Breast epithelium (tissue), 3 donors: ENCODE data around the gene IRAK1.

Experiments
- POLR2A ChIP-seq: fragments of 450-650 bp; IDR thresholded peaks from one replicate; pipeline ENCODE4 v1.6.1; 2016; ENCODE audit warnings: antibody characterized with exemption, mild to moderate bottlenecking, moderate library complexity
- POLR2AphosphoS5 ChIP-seq, 3 donors: sonication (generic); formaldehyde crosslinking; IDR thresholded peaks; one replicate each; pipeline ENCODE4 v1.6.1; 2017; ENCODE audit warnings: antibody characterized with exemption in 3 of 3
- TF ChIP-seq, protein P1 (sequence below), 3 donors: fragments of 450-650 bp; IDR thresholded peaks; one replicate each; pipeline ENCODE4 v1.5.1; 2016 to 2017; ENCODE audit warnings: antibody characterized with exemption in 3 of 3, mild to moderate bottlenecking in 3 of 3, moderate library complexity in 3 of 3

DNA sequence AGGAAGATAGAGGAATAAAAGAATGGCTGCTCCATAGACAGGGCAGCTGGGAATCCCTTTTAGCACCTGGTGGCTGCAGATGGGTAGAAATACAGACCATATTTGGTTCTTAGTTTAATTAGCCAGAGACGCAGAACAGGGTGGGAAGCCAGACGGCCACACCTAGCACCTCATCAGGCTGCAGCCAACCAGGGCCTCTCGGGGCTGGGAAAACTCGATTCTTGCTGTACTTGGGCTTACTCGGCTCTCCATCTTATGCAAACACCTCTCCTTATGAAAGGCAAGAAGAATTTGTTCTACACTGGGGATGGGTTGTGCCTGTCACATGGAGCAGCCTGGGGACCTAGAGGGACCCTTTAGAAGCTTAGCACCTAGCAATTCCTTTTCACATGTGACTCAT is 19.7 kb downstream of the IRAK1 start:
- TF ChIP-seq POLR2A (no peak), POLR2AphosphoS5 (IDR thresholded peaks at IDR 0.05) (no peak)
- TF ChIP-seq, protein P1, sequence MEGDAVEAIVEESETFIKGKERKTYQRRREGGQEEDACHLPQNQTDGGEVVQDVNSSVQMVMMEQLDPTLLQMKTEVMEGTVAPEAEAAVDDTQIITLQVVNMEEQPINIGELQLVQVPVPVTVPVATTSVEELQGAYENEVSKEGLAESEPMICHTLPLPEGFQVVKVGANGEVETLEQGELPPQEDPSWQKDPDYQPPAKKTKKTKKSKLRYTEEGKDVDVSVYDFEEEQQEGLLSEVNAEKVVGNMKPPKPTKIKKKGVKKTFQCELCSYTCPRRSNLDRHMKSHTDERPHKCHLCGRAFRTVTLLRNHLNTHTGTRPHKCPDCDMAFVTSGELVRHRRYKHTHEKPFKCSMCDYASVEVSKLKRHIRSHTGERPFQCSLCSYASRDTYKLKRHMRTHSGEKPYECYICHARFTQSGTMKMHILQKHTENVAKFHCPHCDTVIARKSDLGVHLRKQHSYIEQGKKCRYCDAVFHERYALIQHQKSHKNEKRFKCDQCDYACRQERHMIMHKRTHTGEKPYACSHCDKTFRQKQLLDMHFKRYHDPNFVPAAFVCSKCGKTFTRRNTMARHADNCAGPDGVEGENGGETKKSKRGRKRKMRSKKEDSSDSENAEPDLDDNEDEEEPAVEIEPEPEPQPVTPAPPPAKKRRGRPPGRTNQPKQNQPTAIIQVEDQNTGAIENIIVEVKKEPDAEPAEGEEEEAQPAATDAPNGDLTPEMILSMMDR (IDR thresholded peaks at IDR 0.05), result no peak
